Gastrocnemius medialis (tissue), 4 donors: ENCODE measurements around the gene MRPL19.

Source experiments
- CTCF ChIP-seq, 5 experiments: fragments of 450-650 bp in 3 of 5; fragments of 200-600 bp in 2 of 5; sonication (generic) in 2 of 5; IDR thresholded peaks in 4 of 5; conservative IDR thresholded peaks in 1 of 5; 1 replicate in 4 of 5; 2 replicates in 1 of 5; pipeline ENCODE4 v1.5.1; 2016 to 2019; ENCODE audit warnings: antibody characterized with exemption in 5 of 5, mild to moderate bottlenecking in 3 of 5, moderate library complexity in 3 of 5
- POLR2A ChIP-seq, 2 donors: fragments of 450-650 bp; IDR thresholded peaks; one replicate each; pipeline ENCODE4 v1.6.1; 2017; ENCODE audit warnings: antibody characterized with exemption in 2 of 2, mild to moderate bottlenecking in 2 of 2, moderate library complexity in 2 of 2

- TF ChIP-seq CTCF (IDR thresholded peaks at IDR 0.05 in 4 of 5, conservative IDR thresholded peaks at IDR 0.05 in 1 of 5) = no peak
- no peak for TF ChIP-seq POLR2A (IDR thresholded peaks at IDR 0.05)
Measured at GRCh38 chr2:75688196-75688595, 41.6 kb downstream of the MRPL19 start.
